C4-2B (cell line): ENCODE data around the gene APPL2.

Experiments
- ZFX ChIP-seq: fragments of 450-650 bp; IDR thresholded peaks from 2 replicates; pipeline ENCODE4 v1.6.1; 2017
- TF ChIP-seq, protein P1 (sequence below): fragments of 450-650 bp; conservative IDR thresholded peaks from 2 replicates; pipeline ENCODE4 v1.5.1; 2017; ENCODE audit warnings: mild to moderate bottlenecking

DNA sequence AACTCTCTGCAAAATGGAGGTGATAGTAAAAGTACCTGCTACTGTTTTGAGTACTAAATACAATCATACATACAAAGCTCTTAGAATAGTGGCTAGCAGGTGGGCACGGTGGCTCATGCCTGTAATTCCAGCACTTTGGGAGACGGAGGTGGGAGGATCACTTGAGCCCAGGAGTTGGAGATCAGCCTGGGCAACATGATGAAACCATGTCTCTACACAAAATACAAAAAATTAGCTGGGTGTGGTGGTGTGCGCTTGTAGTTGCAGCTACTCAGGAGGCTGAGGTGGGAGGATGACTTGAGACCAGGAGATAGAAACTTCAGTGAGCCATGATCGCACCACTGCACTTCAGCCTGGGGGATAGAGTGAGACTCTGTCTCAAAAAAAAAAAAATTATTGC, 28.8 kb upstream of the APPL2 start:
- TF ChIP-seq, protein P1, sequence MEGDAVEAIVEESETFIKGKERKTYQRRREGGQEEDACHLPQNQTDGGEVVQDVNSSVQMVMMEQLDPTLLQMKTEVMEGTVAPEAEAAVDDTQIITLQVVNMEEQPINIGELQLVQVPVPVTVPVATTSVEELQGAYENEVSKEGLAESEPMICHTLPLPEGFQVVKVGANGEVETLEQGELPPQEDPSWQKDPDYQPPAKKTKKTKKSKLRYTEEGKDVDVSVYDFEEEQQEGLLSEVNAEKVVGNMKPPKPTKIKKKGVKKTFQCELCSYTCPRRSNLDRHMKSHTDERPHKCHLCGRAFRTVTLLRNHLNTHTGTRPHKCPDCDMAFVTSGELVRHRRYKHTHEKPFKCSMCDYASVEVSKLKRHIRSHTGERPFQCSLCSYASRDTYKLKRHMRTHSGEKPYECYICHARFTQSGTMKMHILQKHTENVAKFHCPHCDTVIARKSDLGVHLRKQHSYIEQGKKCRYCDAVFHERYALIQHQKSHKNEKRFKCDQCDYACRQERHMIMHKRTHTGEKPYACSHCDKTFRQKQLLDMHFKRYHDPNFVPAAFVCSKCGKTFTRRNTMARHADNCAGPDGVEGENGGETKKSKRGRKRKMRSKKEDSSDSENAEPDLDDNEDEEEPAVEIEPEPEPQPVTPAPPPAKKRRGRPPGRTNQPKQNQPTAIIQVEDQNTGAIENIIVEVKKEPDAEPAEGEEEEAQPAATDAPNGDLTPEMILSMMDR, result no peak
- no peak for TF ChIP-seq ZFX
